ENCODE data around the gene SH3PXD2A.

DNA sequence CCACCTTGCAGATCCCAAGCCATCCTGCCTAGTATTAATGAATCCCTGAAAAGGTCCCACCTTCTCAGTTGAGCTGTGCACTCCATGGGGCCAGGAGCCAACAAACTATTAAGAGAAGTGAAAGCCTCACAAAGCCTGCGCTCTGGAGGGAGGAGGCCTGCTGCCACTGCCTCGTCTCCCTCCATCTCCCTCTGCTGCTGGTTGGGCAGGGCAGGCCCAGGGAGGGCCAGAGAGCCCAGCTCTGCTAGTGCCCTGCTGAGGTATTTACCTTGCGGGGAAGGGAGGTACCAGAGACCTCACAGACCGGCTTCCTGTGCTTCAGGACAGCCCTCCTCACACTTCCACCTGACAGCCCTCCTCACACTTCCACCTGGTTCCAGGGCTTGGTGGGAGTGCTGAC lies 171.5 kb downstream of the SH3PXD2A start:
- TF ChIP-seq, protein P1, sequence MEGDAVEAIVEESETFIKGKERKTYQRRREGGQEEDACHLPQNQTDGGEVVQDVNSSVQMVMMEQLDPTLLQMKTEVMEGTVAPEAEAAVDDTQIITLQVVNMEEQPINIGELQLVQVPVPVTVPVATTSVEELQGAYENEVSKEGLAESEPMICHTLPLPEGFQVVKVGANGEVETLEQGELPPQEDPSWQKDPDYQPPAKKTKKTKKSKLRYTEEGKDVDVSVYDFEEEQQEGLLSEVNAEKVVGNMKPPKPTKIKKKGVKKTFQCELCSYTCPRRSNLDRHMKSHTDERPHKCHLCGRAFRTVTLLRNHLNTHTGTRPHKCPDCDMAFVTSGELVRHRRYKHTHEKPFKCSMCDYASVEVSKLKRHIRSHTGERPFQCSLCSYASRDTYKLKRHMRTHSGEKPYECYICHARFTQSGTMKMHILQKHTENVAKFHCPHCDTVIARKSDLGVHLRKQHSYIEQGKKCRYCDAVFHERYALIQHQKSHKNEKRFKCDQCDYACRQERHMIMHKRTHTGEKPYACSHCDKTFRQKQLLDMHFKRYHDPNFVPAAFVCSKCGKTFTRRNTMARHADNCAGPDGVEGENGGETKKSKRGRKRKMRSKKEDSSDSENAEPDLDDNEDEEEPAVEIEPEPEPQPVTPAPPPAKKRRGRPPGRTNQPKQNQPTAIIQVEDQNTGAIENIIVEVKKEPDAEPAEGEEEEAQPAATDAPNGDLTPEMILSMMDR (IDR thresholded peaks at IDR 0.05) = no peak
- TF ChIP-seq POLR2AphosphoS5 (IDR thresholded peaks at IDR 0.05) (no peak), EP300 (IDR thresholded peaks at IDR 0.05) (no peak), POLR2A (IDR thresholded peaks at IDR 0.05) (no peak)
